ENCODE data around the gene LDLRAD4.
A peak's percentile ranks its signal among the peaks of the same experiment; 100 is the strongest.

Gene LDLRAD4

GRCh38 chr18:13527730-13528129 is 309.2 kb downstream of the LDLRAD4 start:
- DNase-seq: no peak

GRCh38 chr18:13528739-13529392 is 310.3 kb downstream of the LDLRAD4 start:
- DNase-seq: no peak

GRCh38 chr18:13530033-13530878 is 311.7 kb downstream of the LDLRAD4 start:
- no peak for DNase-seq

GRCh38 chr18:13530879-13531387 is 312.4 kb downstream of the LDLRAD4 start:
- peak; percentile 33 for DNase-seq

- DNase-seq: no peak
Measured at GRCh38 chr18:13531681-13532325, 313.2 kb downstream of the LDLRAD4 start.

- no peak for DNase-seq
Measured at GRCh38 chr18:13532406-13533075, 314.0 kb downstream of the LDLRAD4 start.

GRCh38 chr18:13534631-13535030 is 316.1 kb downstream of the LDLRAD4 start:
- DNase-seq: no peak

- no peak for DNase-seq
Measured at GRCh38 chr18:13536578-13536977, 318.0 kb downstream of the LDLRAD4 start.

GRCh38 chr18:13537022-13537780 is 318.6 kb downstream of the LDLRAD4 start:
- DNase-seq: no peak

GRCh38 chr18:13538630-13539029 is 320.1 kb downstream of the LDLRAD4 start:
- peak; percentile 1 for DNase-seq

GRCh38 chr18:13539050-13539449 is 320.5 kb downstream of the LDLRAD4 start:
- no peak for DNase-seq

- no peak for DNase-seq
Measured at GRCh38 chr18:13539843-13540476, 321.4 kb downstream of the LDLRAD4 start.

GRCh38 chr18:13540477-13541182 is 322.1 kb downstream of the LDLRAD4 start:
- DNase-seq: no peak

- peak; percentile 26 for DNase-seq
Measured at GRCh38 chr18:13541621-13542519, 323.3 kb downstream of the LDLRAD4 start.

- DNase-seq: no peak
Measured at GRCh38 chr18:13542520-13542847, 323.9 kb downstream of the LDLRAD4 start.

- DNase-seq: peak; percentile 61
Measured at GRCh38 chr18:13543144-13543543, 324.6 kb downstream of the LDLRAD4 start.

GRCh38 chr18:13543811-13544732 is 325.5 kb downstream of the LDLRAD4 start:
- DNase-seq: peak; percentile 37

- DNase-seq: no peak
Measured at GRCh38 chr18:13544953-13545352, 326.4 kb downstream of the LDLRAD4 start.

GRCh38 chr18:13545514-13545913 is 327.0 kb downstream of the LDLRAD4 start:
- no peak for DNase-seq
